Measurements from ENCODE around the gene CHIT1.

The CHIT1 gene

GRCh38 chr1:203216274-203217138 lies 13.0 kb downstream of the CHIT1 start:
- peak; percentile 66 to 71 for DNase-seq

- no peak for DNase-seq
Measured at GRCh38 chr1:203215573-203215972, 13.9 kb downstream of the CHIT1 start.

GRCh38 chr1:203214871-203215270 lies 14.6 kb downstream of the CHIT1 start:
- no peak for DNase-seq

- no peak for DNase-seq
Measured at GRCh38 chr1:203213126-203213525, 16.3 kb downstream of the CHIT1 start.

GRCh38 chr1:203211812-203212211 lies 17.7 kb downstream of the CHIT1 start:
- DNase-seq = no peak

GRCh38 chr1:203210988-203211387 lies 18.5 kb downstream of the CHIT1 start:
- no peak for DNase-seq

- no peak for DNase-seq
Measured at GRCh38 chr1:203210350-203210749, 19.1 kb downstream of the CHIT1 start.

GRCh38 chr1:203208181-203208580 lies 21.3 kb downstream of the CHIT1 start:
- no peak for DNase-seq

GRCh38 chr1:203207751-203208150 lies 21.7 kb downstream of the CHIT1 start:
- DNase-seq = no peak

GRCh38 chr1:203206129-203206687 lies 23.3 kb downstream of the CHIT1 start:
- DNase-seq = no peak

- no peak for DNase-seq
Measured at GRCh38 chr1:203204756-203205155, 24.7 kb downstream of the CHIT1 start.

GRCh38 chr1:203202431-203203245 lies 26.8 kb downstream of the CHIT1 start:
- no peak for DNase-seq

GRCh38 chr1:203201516-203202205 lies 27.8 kb downstream of the CHIT1 start:
- DNase-seq = no peak

GRCh38 chr1:203200916-203201315 lies 28.6 kb downstream of the CHIT1 start:
- DNase-seq = no peak

- DNase-seq = no peak
Measured at GRCh38 chr1:203199816-203200571, 29.5 kb downstream of the CHIT1 start.

GRCh38 chr1:203199481-203199815 lies 30.0 kb downstream of the CHIT1 start:
- DNase-seq = no peak

- DNase-seq = no peak
Measured at GRCh38 chr1:203199002-203199401, 30.5 kb downstream of the CHIT1 start.

GRCh38 chr1:203197625-203198024 lies 31.8 kb downstream of the CHIT1 start:
- DNase-seq = no peak

GRCh38 chr1:203196371-203196770 lies 33.1 kb downstream of the CHIT1 start:
- no peak for DNase-seq

GRCh38 chr1:203190949-203191348 lies 38.5 kb downstream of the CHIT1 start:
- DNase-seq = no peak

GRCh38 chr1:203189951-203190352 lies 39.5 kb downstream of the CHIT1 start:
- DNase-seq = no peak

- DNase-seq = no peak
Measured at GRCh38 chr1:203188686-203189232, 40.7 kb downstream of the CHIT1 start.

Measured in activated T-cell treated with anti-CD3 and anti-CD28 coated beads, Interleukin-2, amount 50 U/mL, for 48 hours (primary cell).